T1000 (cell line): ENCODE data around the gene SLAIN2.
"Not testable (repeated sequence)": the region's sequence is repeated elsewhere in the genome, so short reads cannot be mapped to it uniquely, and the experiment has no call there.

Experiments used
- DNase-seq: peaks from one replicate; lab custom pipeline; 2025; ENCODE audit warnings: mixed read lengths; lab: John Stamatoyannopoulos, UW

SLAIN2 gene

DNA sequence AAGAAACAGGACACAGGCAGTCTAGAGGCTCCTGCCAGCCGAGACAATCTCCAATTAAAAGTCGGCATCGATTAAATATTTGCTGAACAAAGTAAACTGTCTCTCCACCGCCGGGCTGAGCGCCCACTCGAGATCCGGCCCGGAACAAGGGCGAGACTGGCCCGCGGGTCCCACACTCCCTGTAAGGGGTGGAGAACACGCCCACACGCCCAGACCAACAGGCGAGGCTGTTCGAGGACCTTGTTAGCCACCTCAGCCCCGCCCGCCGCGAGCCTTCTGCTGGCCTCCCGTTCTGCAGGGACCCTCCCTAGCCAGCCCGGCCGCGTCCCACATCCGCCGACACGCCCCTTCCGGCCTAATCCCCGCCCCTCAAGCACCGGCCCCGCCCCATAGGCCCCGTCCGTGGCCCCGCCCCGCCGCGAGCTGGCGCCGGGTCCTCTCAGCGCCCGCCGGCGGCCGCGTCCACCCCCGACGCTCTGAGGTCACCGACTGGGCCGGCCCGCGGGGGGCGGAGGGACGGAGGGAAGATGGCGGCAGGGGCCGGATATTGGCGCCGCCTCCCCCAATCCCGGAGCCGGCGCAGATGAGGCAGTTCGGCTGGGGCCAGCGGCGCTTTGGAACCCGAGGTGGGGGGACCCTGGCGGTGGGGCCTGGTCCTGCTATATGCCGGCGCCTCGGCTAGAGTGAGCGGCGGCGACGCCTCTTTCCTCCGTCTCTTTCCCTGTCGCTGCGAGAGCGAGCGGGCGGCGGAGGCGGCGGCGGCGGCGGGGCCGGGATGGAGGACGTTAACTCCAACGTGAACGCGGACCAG, at the start of gene SLAIN2:
SLAIN2 (plus strand) TSS at position 565 of the 811 bp plus-strand sequence; CDS start at position 776, 211 bp downstream.
- peak; percentile 99 for DNase-seq

GRCh38 chr4:48292218-48292790, 49.0 kb upstream of the SLAIN2 start:
- DNase-seq: not testable (repeated sequence)

- DNase-seq: no peak
Measured at GRCh38 chr4:48295116-48295515, 46.2 kb upstream of the SLAIN2 start.

DNA sequence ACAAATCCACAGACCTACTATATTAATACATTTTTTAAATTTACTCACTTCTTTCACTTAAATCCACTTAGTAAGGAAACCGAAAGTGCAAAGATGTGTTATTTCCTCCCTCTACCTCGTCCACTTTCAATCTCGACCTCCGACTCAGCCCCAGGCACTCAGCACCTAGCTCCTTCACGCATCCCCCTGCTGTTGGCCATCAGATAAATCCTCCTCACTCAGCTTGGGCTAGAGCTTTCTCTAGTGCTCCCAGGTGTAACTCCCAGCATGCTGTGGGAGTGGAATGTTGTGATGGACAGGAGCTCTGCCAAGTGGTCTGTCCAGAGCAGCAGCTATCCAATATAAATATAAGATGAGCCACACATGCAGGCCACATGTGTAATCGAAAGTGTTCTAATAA, 45.0 kb upstream of the SLAIN2 start:
- DNase-seq: no peak

DNA sequence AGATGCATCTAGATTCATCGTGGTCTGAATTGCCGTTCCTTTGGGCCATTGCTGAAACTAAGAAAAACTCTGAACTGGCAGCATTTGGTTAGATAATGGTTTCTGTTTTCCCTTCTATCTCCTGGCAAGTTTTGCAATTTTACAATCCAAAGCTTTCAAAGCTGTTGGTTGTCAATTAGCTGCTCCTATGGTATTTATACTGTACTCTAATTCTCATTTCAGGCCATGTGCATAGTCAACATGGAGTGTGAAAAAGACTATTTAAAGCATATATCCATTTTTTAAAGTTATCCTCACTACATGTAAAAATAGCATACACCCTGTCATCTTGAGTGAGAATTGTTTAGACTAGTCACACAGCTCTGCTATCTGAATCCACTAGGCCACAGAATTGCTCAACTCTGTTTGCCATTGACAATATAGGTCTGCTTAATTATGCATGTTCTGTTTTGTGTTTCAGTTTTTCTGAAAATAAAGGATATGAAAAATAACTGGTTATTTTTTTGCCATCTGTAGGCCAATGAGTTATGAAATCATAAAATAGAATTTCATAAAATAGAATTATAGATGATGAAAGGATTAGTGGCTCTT, 44.0 kb upstream of the SLAIN2 start:
- no peak for DNase-seq

- no peak for DNase-seq
Measured at GRCh38 chr4:48299560-48299959, 41.8 kb upstream of the SLAIN2 start.

DNA sequence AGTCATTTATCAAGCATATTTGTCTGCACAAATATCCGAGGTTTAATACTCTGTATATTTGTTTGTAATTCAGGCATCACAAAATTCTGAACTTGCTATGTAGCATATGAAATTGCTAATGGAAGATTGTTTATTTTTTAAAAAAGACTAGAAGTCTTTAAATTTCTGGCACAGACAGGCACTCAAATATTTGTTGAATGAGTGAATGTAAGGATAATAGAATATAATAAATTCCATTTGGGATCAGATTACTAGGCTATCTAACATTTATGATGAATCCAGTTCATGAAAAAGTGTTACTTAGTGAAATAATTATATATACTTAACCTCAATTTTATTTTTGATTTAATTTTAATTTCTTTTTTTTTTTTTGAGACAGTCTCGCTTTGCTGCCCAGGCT, 41.3 kb upstream of the SLAIN2 start:
- DNase-seq: no peak

DNA sequence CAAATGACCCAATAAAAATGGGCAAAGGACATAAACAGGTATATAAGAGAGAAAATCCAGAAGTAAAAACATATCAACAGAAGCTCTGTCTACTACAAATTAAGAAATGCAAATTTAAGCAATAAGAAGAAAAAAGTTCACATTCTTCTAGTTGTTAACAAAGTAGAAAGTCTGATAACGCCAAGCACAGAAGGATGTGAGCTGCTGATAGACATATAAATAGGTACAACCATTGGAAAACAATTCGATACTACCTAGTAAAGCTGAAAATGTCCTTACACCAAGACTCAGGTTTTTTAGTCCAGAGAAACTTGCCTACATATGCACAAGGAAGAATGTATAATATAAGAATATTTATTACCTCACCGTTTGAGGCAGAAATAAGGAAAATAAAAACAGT, 35.8 kb upstream of the SLAIN2 start:
- DNase-seq: no peak

DNA sequence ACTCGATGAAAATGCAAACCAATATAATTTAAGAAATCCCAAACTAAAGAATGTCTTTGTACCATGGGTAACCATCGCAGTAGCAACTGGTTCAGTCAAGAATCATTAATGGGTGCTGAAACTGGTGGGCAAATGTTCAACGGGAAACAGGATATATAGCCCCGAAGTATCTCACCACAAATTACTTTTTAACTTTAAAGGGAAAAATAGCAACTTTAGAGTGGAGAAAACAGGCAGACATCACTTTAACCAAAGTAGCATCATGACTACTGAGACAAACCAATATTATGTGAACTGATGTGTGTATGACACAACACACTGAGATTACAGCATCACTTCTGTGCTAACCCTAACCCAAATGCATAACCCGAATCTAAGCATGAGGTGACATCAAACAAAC, 33.8 kb upstream of the SLAIN2 start:
- DNase-seq: no peak

GRCh38 chr4:48308901-48309300, 32.4 kb upstream of the SLAIN2 start:
- no peak for DNase-seq

DNA sequence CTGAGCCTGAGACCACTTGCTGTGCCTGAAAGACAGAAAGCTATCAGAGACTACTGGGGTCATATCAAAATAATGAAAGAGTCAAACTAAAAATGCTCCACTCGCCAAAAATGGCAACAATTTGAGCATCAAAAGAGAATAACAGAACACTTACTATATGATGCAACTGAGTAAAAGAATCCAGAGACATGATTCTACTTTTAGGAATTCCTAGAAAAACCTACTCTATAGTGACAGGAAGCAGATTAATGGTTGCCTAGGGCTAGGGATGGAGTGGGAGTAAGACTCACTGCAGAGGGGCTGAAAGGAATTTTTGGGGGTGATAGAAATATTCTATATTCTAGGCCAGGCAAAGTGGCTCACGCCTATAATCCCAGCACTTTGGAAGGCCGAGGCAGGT, 29.4 kb upstream of the SLAIN2 start:
- DNase-seq: no peak

GRCh38 chr4:48314746-48315145, 26.6 kb upstream of the SLAIN2 start:
- not testable (repeated sequence) for DNase-seq

- no peak for DNase-seq
Measured at GRCh38 chr4:48315728-48316630, 25.4 kb upstream of the SLAIN2 start.

GRCh38 chr4:48321312-48321711, 20.0 kb upstream of the SLAIN2 start:
- DNase-seq: no peak

DNA sequence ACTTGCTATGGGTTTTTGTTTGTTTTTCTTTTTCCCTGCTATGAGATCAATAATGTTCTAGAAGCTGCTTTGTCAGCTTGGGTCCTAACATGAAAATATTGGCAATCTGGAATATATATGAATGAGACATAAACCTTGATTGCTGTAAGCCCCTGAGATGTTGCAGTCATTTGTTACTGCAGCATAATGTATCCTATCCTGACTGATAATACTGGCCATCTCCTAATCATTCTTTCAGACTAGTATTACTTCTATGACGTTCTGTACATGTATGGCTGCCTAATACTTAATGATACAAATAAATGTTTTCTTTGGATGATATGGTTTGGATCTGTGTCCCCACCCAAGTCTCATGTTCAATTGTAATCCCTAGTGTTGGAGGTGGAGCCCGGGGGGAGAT, 19.3 kb upstream of the SLAIN2 start:
- DNase-seq: no peak

- DNase-seq: no peak
Measured at GRCh38 chr4:48324281-48324680, 17.0 kb upstream of the SLAIN2 start.

GRCh38 chr4:48329193-48329592, 12.1 kb upstream of the SLAIN2 start:
- DNase-seq: no peak

DNA sequence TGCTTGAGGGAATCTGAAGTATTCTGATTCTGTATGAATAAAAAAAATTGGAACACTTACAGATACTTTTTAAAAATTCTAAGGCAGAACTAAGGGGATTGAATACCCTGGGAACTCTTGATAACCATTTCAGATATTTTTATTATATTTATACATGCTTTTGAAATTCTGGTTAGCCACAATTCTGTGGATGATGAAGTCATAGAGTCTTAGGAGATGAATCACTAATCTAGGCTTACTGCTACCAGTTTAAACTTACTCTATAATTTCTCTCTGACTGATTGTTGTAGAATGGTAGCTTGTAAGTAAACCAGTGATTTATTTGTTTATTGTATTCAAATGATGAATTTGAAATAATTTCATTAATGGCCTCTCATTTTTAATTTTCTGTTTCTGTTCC, 11.4 kb upstream of the SLAIN2 start:
- no peak for DNase-seq

GRCh38 chr4:48331577-48332330, 9.6 kb upstream of the SLAIN2 start:
- DNase-seq: peak; percentile 74

GRCh38 chr4:48332661-48333060, 8.7 kb upstream of the SLAIN2 start:
- DNase-seq: peak; percentile 26

DNA sequence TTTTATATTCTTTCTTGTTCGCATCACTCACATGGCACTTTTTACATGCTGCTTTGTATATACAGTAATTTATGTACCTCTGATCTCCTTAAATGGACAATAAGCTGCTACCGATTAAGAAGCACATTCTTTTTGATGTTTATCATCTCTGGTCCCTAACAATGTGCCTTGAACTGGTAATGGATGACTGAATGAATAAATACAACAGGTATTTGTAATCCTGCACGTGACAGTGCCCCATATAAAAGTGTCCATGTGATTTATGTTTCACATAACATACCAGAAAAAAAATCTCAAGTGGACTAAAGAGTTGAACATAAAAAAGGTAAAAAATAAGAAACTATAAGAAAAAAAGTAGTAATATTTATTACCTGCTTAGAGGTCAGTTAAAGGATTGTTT, 7.7 kb upstream of the SLAIN2 start:
- no peak for DNase-seq

DNA sequence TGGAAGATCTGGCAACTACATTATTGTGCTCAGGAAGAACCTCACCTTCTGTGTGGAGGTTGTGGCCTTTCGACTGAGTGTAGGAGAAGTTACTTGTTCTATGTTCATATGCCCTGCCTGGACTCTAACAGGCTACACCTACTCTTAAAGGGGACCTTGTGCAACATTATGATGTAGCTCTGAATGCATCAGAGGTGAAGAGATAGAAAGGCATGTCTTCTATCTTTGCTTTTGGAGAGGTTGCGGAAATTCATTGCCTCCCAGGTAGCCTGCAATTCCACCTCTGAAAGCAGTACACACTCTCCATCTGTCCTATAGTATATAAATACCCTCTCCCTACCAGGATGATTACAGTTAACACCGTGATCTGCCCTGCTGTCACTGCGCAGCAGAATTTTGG, 7.1 kb upstream of the SLAIN2 start:
- DNase-seq: no peak
